Activated CD8-positive, alpha-beta T cell treated with anti-CD3 and anti-CD28 coated beads, Interleukin-2, amount 10 ng/mL, durations not matched to agents 7 days and 5 days (primary cell): Measurements from ENCODE around the gene RREB1. TPM values are rescaled to one million over a fixed set of nuclear protein-coding genes. Genes with fewer than 3 reads are reported as not detected.

Experiments used
- ATAC-seq: fragments of 150-1000 bp; cut with Tn5 transposase; one replicate; pipeline ENCODE4 v1.10.0; 2021; ENCODE audit warnings: moderate library complexity
- CTCF ChIA-PET: fragments of 350-600 bp; sonication (Branson Sonifier 250); formaldehyde crosslinking; loops from one replicate; lab custom pipeline; 2021; ENCODE audit warnings: antibody characterized with exemption; lab: Charles Lee
- POLR2A ChIA-PET: fragments of 350-600 bp; sonication (Branson Sonifier 250); formaldehyde crosslinking; loops from one replicate; lab custom pipeline; 2021; ENCODE audit warnings: antibody characterized with exemption; lab: Charles Lee
- DNase-seq: peaks from one replicate; pipeline ENCODE4 v3.0.0-alpha.2; 2020
- H3K27ac Mint-ChIP-seq: one replicate; pipeline ENCODE4 v1.8.0; 2021; ENCODE audit warnings: mild to moderate bottlenecking, mixed read lengths
- H3K27me3 Mint-ChIP-seq: one replicate; pipeline ENCODE4 v1.8.0; 2021; ENCODE audit warnings: low read depth, mixed read lengths
- H3K36me3 Mint-ChIP-seq: one replicate; pipeline ENCODE4 v1.8.0; 2021; ENCODE audit warnings: low read depth, mixed read lengths
- H3K4me1 Mint-ChIP-seq: one replicate; pipeline ENCODE4 v1.8.0; 2021; ENCODE audit warnings: low read depth, mixed read lengths
- H3K4me3 Mint-ChIP-seq: one replicate; pipeline ENCODE4 v1.8.0; 2021; ENCODE audit warnings: mild to moderate bottlenecking, mixed read lengths
- H3K9me3 Mint-ChIP-seq: one replicate; pipeline ENCODE4 v1.8.0; 2022; ENCODE audit warnings: mixed read lengths; ENCODE audit not compliant: insufficient read depth
- total RNA-seq, 2 experiments: library from RNA; stranded (reverse); gene quantifications; one replicate each; pipeline ENCODE4 v1.2.3, GENCODE V29; 2021

The RREB1 gene, protein sequence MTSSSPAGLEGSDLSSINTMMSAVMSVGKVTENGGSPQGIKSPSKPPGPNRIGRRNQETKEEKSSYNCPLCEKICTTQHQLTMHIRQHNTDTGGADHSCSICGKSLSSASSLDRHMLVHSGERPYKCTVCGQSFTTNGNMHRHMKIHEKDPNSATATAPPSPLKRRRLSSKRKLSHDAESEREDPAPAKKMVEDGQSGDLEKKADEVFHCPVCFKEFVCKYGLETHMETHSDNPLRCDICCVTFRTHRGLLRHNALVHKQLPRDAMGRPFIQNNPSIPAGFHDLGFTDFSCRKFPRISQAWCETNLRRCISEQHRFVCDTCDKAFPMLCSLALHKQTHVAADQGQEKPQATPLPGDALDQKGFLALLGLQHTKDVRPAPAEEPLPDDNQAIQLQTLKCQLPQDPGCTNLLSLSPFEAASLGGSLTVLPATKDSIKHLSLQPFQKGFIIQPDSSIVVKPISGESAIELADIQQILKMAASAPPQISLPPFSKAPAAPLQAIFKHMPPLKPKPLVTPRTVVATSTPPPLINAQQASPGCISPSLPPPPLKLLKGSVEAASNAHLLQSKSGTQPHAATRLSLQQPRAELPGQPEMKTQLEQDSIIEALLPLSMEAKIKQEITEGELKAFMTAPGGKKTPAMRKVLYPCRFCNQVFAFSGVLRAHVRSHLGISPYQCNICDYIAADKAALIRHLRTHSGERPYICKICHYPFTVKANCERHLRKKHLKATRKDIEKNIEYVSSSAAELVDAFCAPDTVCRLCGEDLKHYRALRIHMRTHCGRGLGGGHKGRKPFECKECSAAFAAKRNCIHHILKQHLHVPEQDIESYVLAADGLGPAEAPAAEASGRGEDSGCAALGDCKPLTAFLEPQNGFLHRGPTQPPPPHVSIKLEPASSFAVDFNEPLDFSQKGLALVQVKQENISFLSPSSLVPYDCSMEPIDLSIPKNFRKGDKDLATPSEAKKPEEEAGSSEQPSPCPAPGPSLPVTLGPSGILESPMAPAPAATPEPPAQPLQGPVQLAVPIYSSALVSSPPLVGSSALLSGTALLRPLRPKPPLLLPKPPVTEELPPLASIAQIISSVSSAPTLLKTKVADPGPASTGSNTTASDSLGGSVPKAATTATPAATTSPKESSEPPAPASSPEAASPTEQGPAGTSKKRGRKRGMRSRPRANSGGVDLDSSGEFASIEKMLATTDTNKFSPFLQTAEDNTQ (N-terminal part only)
- total RNA-seq = 10 to 100 TPM; 27.5 to 29.0 TPM

DNA sequence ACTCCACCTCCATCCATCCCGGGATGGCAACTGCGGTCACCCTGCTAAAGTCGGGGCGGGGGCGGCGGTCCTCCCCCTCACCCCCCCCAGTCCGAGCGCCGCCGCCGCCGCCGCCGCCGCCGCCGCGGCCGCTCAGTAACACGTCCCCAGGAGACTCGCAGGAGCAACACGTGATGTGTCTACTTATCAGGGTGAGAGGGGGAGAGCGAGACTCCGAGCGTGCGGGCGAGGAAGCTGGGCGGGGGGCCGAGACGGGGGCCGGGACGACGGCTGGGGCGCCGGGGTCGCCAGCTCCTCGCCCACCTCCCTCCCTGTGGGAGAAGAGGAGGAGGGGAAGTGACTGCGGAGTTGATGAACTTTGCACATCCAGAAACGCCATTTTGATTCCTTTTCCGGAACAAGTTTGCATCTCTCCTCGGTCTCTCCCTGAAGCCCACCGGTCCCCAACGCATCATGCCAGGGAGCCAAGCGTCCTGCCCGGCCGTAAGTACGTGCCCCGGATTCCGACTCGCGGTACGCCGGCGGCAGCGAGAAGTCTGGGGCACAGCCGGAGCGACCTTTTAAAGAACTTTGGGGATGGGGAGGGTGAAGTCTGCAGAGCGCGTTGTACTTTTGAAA is at the start of gene RREB1:
Gene RREB1, plus strand, starts transcription at position 384 of the 618 bp plus-strand sequence. CDS start 73,951 bp downstream, outside the sequence.
- H3K27ac Mint-ChIP-seq = peak within 1 kb of the TSS; percentile 94
- peaks cover 9% of the 10 kb centered on the region for H3K36me3 Mint-ChIP-seq
- H3K4me3 Mint-ChIP-seq = peak within 1 kb of the TSS; percentile 93
- H3K9me3 Mint-ChIP-seq = no peaks in the 10 kb centered on the region
- DNase-seq (peak; percentile 72), ATAC-seq (peak; percentile 66)
- POLR2A ChIA-PET = interaction anchor here (0.5 to 7.0 kb wide), 11 partner anchors 9 to 494 kb away, joined by 3 to 52 read pairs (median 3); no protein-coding TSS in a partner anchor
- no peaks in the 10 kb centered on the region for H3K27me3 Mint-ChIP-seq
- CTCF ChIA-PET = interaction anchor here (1.1 to 7.2 kb wide), 3 partner anchors 8 to 43 kb away, joined by 3 to 39 read pairs (median 3); no protein-coding TSS in a partner anchor
- H3K4me1 Mint-ChIP-seq = peaks cover 40% of the 10 kb centered on the region

DNA sequence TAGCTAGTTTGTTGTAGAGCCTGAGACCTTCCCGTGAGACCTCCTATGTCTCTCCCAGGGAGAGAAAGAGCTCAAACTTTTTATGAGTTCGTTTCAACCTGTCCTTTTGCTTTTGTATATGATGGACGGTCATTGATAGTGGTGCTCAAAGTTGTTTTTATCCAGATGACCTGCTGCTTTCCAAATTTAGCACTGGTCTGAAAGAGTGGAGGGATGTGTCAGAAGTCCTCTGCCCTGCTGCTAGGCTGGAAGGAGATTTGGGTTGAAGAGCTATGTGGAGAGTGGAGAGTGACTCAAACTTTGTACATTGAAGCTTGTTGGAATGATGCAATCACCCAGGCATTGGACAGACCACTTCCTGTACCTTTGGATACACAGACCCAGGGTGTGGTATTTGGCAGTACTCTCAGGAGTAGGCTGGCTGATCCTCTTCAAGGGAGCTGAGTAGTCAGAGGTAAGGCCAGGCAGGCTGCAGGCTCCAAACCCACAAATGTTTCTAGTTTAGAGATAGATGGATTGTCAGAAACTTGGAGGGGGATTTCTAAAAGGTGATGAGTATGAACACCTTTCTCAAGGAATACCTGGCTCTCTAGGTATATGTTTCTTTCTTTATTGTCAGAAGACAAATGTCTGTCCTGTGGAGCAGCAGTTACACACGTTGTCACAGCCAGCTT is 49.4 kb upstream of the RREB1 start:
- H3K27ac Mint-ChIP-seq = no peak overlapping the region
- DNase-seq = no peak
- peaks cover 10% of the 10 kb centered on the region for H3K4me1 Mint-ChIP-seq
- H3K9me3 Mint-ChIP-seq = no peaks in the 10 kb centered on the region
- H3K4me3 Mint-ChIP-seq = no peak overlapping the region
- H3K36me3 Mint-ChIP-seq = no peaks in the 10 kb centered on the region
- ChIA-PET CTCF (interaction anchor here (0.9 kb wide), 1 partner anchor 47 kb away, joined by 3 read pairs; no protein-coding TSS in a partner anchor), POLR2A (interaction anchor here (1.0 kb wide), 1 partner anchor 28 kb away, joined by 6 read pairs; no protein-coding TSS in a partner anchor)
- H3K27me3 Mint-ChIP-seq = peaks cover 6% of the 10 kb centered on the region
- no peak for ATAC-seq

DNA sequence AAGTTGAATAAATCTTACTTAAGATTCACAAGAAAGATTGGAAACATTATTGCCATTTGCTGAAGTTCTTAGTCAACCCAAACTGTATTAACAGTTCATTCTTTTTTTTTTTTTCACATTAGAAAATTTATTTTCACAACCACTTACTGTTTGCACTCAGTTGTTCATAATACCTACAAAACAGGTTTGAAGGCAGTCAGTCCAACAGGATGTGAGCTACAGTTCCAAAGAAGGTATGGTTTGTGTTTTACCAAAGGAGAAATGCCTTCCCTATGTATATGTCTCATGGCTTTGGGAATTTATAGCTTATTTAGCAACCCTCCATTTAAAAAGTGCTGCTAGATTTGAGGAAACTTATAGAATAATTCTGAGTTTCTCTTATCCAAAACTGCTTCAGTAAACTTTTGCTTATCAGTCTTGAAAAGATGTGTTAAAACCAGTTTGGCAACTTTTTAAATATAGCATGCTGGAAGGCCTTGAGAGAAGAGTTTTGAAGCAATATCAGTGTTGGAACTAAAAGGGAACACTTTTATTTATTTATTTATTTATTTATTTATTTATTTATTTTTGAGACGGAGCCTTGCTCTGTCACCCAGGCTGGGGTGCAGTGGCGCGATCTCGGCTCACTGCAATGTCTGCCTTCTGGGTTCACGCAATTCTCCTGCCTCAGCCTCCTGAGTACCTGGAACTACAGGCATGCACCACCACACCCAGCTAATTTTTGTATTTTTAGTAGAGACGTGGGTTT is 46.8 kb upstream of the RREB1 start:
- Mint-ChIP-seq H3K27ac (no peak overlapping the region), H3K4me3 (no peak overlapping the region), H3K4me1 (peaks cover 10% of the 10 kb centered on the region), H3K9me3 (no peaks in the 10 kb centered on the region), H3K36me3 (no peaks in the 10 kb centered on the region), H3K27me3 (peaks cover 5% of the 10 kb centered on the region)
- DNase-seq = no peak
- ChIA-PET POLR2A (interaction anchor here (0.6 kb wide), 1 partner anchor 8 kb away, joined by 4 read pairs; no protein-coding TSS in a partner anchor), CTCF (no interaction called here)
- no peak for ATAC-seq

DNA sequence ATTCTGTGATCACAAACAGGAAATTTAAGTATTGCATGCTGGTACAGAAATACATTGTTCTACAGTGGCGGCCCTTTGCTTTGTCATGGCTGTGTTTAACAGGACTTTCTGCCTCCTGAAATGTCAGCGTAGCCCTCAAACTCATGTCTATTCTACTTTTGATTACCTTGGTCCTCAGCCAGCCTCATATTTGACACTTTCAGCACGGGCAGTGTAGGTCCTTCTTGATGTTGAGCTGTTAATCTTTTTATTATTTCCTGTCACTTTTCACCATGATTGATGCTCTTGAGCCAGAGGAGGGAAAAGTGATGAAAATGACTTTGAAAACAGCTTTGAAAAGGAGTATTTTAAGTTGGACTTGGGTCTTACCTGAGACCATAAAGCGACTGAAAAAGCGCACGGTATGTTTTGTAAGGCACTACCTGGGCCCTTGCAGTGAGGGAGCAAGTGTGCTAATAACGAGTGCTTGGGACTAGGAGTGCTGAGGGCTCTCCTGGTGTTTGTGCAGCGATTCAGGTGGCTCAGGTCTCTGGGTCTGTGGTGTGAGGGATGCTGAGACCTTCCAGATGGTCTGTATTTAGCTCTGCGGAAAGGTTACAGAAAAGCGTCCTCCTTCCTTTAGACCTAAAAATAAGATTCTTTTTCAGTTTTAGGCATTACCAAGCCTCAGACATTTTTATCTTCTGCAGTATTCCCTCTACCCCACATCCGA is 45.2 kb upstream of the RREB1 start:
- Mint-ChIP-seq H3K27me3 (peaks cover 8% of the 10 kb centered on the region), H3K36me3 (no peaks in the 10 kb centered on the region), H3K9me3 (no peaks in the 10 kb centered on the region), H3K27ac (no peak overlapping the region), H3K4me3 (no peak overlapping the region), H3K4me1 (peaks cover 10% of the 10 kb centered on the region)
- ATAC-seq (no peak), DNase-seq (no peak)
- ChIA-PET POLR2A (no interaction called here), CTCF (no interaction called here)

DNA sequence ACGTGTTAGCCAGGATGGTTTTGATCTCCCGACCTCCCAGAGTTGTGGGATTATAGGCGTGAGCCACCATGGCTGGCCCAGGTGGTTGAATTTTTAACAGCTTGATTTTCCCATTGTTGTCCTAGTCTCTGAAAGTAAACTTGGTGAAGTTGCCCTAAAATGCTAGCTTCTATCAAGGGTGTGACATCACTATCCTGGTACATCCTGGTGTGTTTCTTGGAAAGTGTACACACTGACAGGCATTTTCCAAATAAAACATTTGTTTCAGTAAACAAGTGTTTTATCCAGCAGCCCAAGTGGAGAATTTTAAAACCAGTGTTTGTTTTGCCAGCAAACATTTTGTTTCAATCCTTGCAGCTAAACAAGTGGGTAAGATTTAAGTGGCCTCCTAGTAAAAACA is 40.5 kb upstream of the RREB1 start:
- CTCF ChIA-PET = no interaction called here

DNA sequence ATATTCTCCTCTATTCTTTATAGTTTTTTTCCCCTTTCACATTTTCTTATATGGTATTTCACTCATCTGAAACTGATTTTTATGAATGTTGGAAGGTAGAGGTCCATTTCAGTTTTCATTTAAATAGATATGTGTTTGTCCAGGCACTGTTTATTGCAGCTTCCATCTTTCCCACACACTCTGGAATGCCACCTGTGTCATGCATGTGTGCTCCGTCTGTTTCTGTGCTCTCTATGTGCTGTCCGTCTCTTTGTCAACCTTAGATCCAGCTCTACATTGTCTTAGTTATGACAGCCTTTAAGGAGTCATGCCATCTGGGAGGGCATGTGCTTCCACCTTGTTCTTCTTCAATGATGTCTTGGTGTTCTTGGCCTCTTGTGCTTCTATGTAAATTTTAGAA is 36.4 kb upstream of the RREB1 start:
- POLR2A ChIA-PET = no interaction called here
- Mint-ChIP-seq H3K27ac (no peak overlapping the region), H3K9me3 (no peaks in the 10 kb centered on the region)

More for the DNA sequence above, 40.5 kb upstream of the RREB1 start:
- Mint-ChIP-seq H3K9me3 (no peaks in the 10 kb centered on the region), H3K27me3 (peaks cover 19% of the 10 kb centered on the region), H3K4me1 (no peaks in the 10 kb centered on the region), H3K27ac (no peak overlapping the region), H3K4me3 (no peak overlapping the region), H3K36me3 (no peaks in the 10 kb centered on the region)
- ATAC-seq (no peak), DNase-seq (no peak)
- POLR2A ChIA-PET = no interaction called here

DNA sequence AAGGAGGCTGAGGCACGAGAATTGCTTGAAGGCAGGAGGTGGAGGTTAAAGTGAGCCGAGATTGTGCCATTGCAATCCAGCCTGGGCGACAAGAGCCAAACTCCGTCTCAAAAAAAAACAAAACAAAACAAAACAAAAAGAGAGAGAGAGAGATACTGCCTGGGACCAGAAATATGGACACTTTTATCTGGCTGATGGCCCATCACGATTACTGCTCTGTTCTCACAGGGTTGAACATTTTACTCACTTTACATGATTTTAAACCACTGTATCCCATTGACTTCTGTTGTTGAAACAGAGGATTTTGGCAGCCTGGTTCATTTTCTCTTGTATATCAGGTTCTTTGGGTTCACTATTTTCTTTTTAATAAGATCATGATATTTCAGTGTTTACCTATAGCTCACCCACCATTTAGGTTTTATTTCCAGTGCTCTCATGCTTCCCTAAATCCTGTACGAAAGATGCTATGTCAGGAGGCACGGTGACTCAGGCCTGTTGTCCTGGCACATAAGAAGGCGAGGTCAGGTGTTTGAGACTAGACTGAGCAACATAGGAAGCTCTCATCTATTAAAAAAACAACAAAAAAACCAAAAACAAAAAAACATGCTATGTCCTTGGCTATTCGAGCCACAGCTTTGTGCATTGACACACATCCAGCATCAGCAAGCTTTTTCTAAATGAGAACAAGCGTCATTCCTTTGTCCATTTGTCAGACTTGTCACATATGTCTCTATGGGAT is 34.5 kb upstream of the RREB1 start:
- Mint-ChIP-seq H3K27ac (no peak overlapping the region), H3K27me3 (peaks cover 36% of the 10 kb centered on the region), H3K36me3 (no peaks in the 10 kb centered on the region), H3K4me1 (peaks cover 25% of the 10 kb centered on the region), H3K4me3 (no peak overlapping the region), H3K9me3 (no peaks in the 10 kb centered on the region)
- ATAC-seq (no peak), DNase-seq (no peak)
- ChIA-PET CTCF (interaction anchor here (0.6 to 1.1 kb wide), 6 partner anchors 14 to 396 kb away, joined by 3 to 8 read pairs (median 3); no protein-coding TSS in a partner anchor), POLR2A (interaction anchor here (0.6 to 1.2 kb wide), 2 partner anchors 13 to 38 kb away, joined by 3 read pairs; no protein-coding TSS in a partner anchor)

More for the DNA sequence above, 36.4 kb upstream of the RREB1 start:
- Mint-ChIP-seq H3K27me3 (peaks cover 31% of the 10 kb centered on the region), H3K4me1 (peaks cover 25% of the 10 kb centered on the region), H3K4me3 (no peak overlapping the region), H3K36me3 (no peaks in the 10 kb centered on the region)
- DNase-seq (no peak), ATAC-seq (no peak)
- CTCF ChIA-PET = no interaction called here

DNA sequence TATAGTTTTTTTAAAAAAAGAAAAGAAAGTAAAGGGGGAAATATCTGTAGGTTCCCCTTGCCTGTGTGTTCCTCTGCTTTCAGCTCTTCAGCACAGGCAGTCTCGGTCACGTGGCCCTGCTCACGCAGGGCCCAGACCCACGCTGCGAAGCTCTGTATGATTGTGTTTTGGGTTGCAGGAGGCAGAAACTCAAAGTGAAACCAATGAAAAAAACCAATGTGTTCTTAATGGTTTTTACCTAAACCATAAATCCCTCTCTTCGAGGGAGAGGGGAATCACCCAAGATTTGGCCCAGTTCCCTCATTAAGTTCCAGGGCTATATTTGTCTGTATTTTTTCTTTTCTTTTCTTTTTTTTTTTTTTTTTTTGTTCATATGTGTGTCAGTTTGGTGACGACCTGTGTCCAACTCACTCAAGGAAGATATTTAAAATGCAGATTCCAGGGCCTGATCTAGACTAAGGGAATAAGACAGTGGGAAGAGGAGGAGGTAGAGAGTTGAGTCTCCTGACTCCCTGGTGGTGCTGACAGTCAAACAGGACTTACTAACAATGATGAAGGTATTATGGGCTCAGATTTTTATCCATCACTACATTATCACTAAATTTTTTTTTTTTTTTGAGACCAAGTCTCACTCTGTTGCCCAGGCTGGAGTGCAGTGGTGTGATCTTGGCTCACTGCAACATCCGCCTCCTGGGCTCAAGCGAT is 33.8 kb upstream of the RREB1 start:
- H3K4me1 Mint-ChIP-seq = peaks cover 25% of the 10 kb centered on the region
- H3K27ac Mint-ChIP-seq = peak overlapping the region; percentile 29
- peak; percentile 99 for ATAC-seq
- no peaks in the 10 kb centered on the region for H3K9me3 Mint-ChIP-seq
- no peaks in the 10 kb centered on the region for H3K36me3 Mint-ChIP-seq
- no peak overlapping the region for H3K4me3 Mint-ChIP-seq
- H3K27me3 Mint-ChIP-seq = peaks cover 40% of the 10 kb centered on the region
- POLR2A ChIA-PET = interaction anchor here (0.6 to 1.2 kb wide), 2 partner anchors 12 to 38 kb away, joined by 3 read pairs; no protein-coding TSS in a partner anchor
- peak; percentile 79 for DNase-seq
- CTCF ChIA-PET = interaction anchor here (0.6 to 1.1 kb wide), 6 partner anchors 13 to 397 kb away, joined by 3 to 8 read pairs (median 3); no protein-coding TSS in a partner anchor

DNA sequence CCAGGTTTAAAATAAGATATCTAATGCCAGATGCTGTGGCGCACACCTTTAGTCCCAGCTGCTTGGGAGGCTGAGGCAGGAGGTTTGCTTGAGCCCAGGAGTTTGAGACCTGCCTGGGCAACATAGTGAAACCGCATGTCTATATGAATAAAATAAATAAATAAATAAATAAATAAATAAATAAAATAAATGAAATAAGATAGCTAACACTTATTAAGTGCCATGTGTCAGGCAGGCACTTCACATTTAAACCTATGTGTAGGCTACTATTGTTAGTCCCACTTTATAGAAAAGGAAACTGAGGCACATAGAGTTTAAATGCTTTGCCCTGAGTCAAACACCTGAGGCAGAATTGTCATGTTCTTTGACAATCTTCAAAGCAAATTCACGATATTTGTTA is 32.9 kb upstream of the RREB1 start:
- H3K4me1 Mint-ChIP-seq = peaks cover 25% of the 10 kb centered on the region
- no peaks in the 10 kb centered on the region for H3K36me3 Mint-ChIP-seq
- ChIA-PET POLR2A (no interaction called here), CTCF (no interaction called here)
- H3K27me3 Mint-ChIP-seq = peaks cover 41% of the 10 kb centered on the region
- H3K9me3 Mint-ChIP-seq = no peaks in the 10 kb centered on the region
- no peak overlapping the region for H3K27ac Mint-ChIP-seq
- DNase-seq (no peak), ATAC-seq (no peak)
- H3K4me3 Mint-ChIP-seq = no peak overlapping the region
